CD14-positive monocyte (primary cell): ENCODE results near the gene ASS1. TPM values are rescaled to one million over a fixed set of nuclear protein-coding genes. Genes with fewer than 3 reads are reported as not detected.

Source experiments
- DNase-seq, 3 donors: peaks; one replicate each; pipeline ENCODE4 v3.0.0-alpha.2; 2011 to 2022
- H2AFZ ChIP-seq: 2 replicates; pipeline ENCODE4 v1.6.0; 2012; ENCODE audit warnings: mild to moderate bottlenecking, low read depth, low read length, inconsistent platforms; ENCODE audit not compliant: insufficient read depth, poor library complexity, severe bottlenecking
- H3K27ac ChIP-seq, 2 donors: 1 replicate in 1 of 2; 2 replicates in 1 of 2; pipeline ENCODE4 v1.5.1; 2012 to 2013; ENCODE audit warnings: low read length in 2 of 2, control low read depth in 1 of 2, inconsistent platforms in 1 of 2, low read depth in 1 of 2, mild to moderate bottlenecking in 1 of 2
- H3K27me3 ChIP-seq, 2 donors: one replicate each; pipeline versions ENCODE4 v1.6.0 to v1.6.1; 2011 to 2013; ENCODE audit warnings: low read length in 2 of 2; ENCODE audit not compliant: control insufficient read depth in 2 of 2, insufficient read depth in 2 of 2
- H3K36me3 ChIP-seq, 2 donors: replicated peaks in 1 of 2; 1 replicate in 1 of 2; 2 replicates in 1 of 2; pipeline versions ENCODE4 v1.5.1 to v1.6.1; 2012 to 2013; ENCODE audit warnings: low read length in 2 of 2, control low read depth in 1 of 2, inconsistent platforms in 1 of 2, mild to moderate bottlenecking in 1 of 2; ENCODE audit not compliant: insufficient read depth in 2 of 2, control insufficient read depth in 1 of 2
- H3K4me1 ChIP-seq, 2 donors: 1 replicate in 1 of 2; 2 replicates in 1 of 2; pipeline versions ENCODE4 v1.5.1 to v1.6.1; 2012 to 2013; ENCODE audit warnings: low read length in 2 of 2, control low read depth in 1 of 2, inconsistent platforms in 1 of 2, mild to moderate bottlenecking in 1 of 2, moderate library complexity in 1 of 2; ENCODE audit not compliant: insufficient read depth in 2 of 2, control insufficient read depth in 1 of 2
- H3K4me2 ChIP-seq: replicated peaks from 2 replicates; pipeline ENCODE3; 2012; ENCODE audit warnings: low read length, moderate library complexity, mild to moderate bottlenecking; ENCODE audit not compliant: poor library complexity, severe bottlenecking; ENCODE audit errors: extremely low read depth
- H3K4me3 ChIP-seq, 3 experiments: fragments of 200-600 bp in 1 of 3; sonication (generic) in 1 of 3; replicated peaks in 1 of 3; 1 replicate in 2 of 3; 2 replicates in 1 of 3; pipeline ENCODE4 v1.5.1; 2011 to 2013; ENCODE audit warnings: low read length in 3 of 3, mild to moderate bottlenecking in 3 of 3, control low read depth in 2 of 3, low read depth in 2 of 3, inconsistent platforms in 1 of 3, moderate library complexity in 1 of 3
- H3K79me2 ChIP-seq: 2 replicates; pipeline ENCODE4 v1.6.0; 2012; ENCODE audit warnings: mild to moderate bottlenecking, control low read depth, inconsistent platforms, low read length, moderate library complexity; ENCODE audit not compliant: insufficient read depth
- H3K9ac ChIP-seq: 2 replicates; pipeline ENCODE4 v1.6.0; 2017; ENCODE audit warnings: low read length, mild to moderate bottlenecking; ENCODE audit not compliant: insufficient read depth, poor library complexity, severe bottlenecking
- H3K9me3 ChIP-seq, 2 donors: replicated peaks in 1 of 2; 1 replicate in 1 of 2; 2 replicates in 1 of 2; pipeline versions ENCODE4 v1.5.1 to v1.6.1; 2012 to 2013; ENCODE audit warnings: low read length in 2 of 2, control low read depth in 1 of 2; ENCODE audit not compliant: control insufficient read depth in 1 of 2, insufficient read depth in 1 of 2
- H4K20me1 ChIP-seq: 2 replicates; pipeline ENCODE4 v1.6.0; 2012; ENCODE audit warnings: mild to moderate bottlenecking, low read length, control low read depth, moderate library complexity; ENCODE audit not compliant: insufficient read depth
- H3K27ac Mint-ChIP-seq, 7 donors: one replicate each; pipeline ENCODE4 v1.8.0; 2020; ENCODE audit warnings: mild to moderate bottlenecking in 7 of 7, mixed read lengths in 7 of 7, moderate library complexity in 6 of 7, inconsistent platforms in 2 of 7
- H3K27me3 Mint-ChIP-seq, 3 donors: one replicate each; pipeline ENCODE4 v1.8.0; 2021 to 2022; ENCODE audit warnings: low read depth in 3 of 3, mild to moderate bottlenecking in 3 of 3, mixed read lengths in 3 of 3, moderate library complexity in 3 of 3, inconsistent platforms in 1 of 3
- H3K36me3 Mint-ChIP-seq, 2 donors: one replicate each; pipeline ENCODE4 v1.8.0; 2020; ENCODE audit warnings: mixed read lengths in 2 of 2, inconsistent platforms in 1 of 2, mild to moderate bottlenecking in 1 of 2
- H3K4me1 Mint-ChIP-seq: one replicate; pipeline ENCODE4 v1.8.0; 2020; ENCODE audit warnings: mild to moderate bottlenecking, mixed read lengths
- H3K4me3 Mint-ChIP-seq, 2 donors: one replicate each; pipeline ENCODE4 v1.8.0; 2020; ENCODE audit warnings: mild to moderate bottlenecking in 2 of 2, mixed read lengths in 2 of 2, moderate library complexity in 1 of 2
- H3K9me3 Mint-ChIP-seq, 7 donors: one replicate each; pipeline ENCODE4 v1.8.0; 2020 to 2022; ENCODE audit warnings: mixed read lengths in 7 of 7, mild to moderate bottlenecking in 6 of 7, moderate library complexity in 6 of 7, inconsistent platforms in 2 of 7
- CTCF ChIP-seq: fragments of 200-600 bp; IDR thresholded peaks from one replicate; pipeline ENCODE4 v1.8.0; 2022; ENCODE audit warnings: antibody characterized with exemption, mild to moderate bottlenecking
- WGBS: methylation state at CpG from one replicate; pipeline ENCODE4 v1.1.5; 2013; ENCODE audit warnings: missing lambda C conversion rate; ENCODE audit not compliant: insufficient coverage; 5-methylcytosine and 5-hydroxymethylcytosine counted together
- intact Hi-C, 2 donors: fragments of 100-400 bp; cut with micrococcal nuclease; formaldehyde crosslinking; loops; one replicate each; pipeline versions ENCODE4 v1.15.0 to v1.15.1; 2023
- polyA plus RNA-seq, 3 donors: library from polyadenylated mRNA; depleted of rRNA in 1 of 3; unstranded in 2 of 3; stranded (reverse) in 1 of 3; fragments of 300-500 nt in 2 of 3; fragments of >200 nt in 1 of 3; fragmentation: Illumina TruSeq in 2 of 3; gene quantifications; 1 replicate in 2 of 3; 2 replicates in 1 of 3; pipeline ENCODE4 v1.2.3, GENCODE V29; 2012 to 2021

ASS1 gene
- polyA plus RNA-seq, 3 donors = not detected

DNA sequence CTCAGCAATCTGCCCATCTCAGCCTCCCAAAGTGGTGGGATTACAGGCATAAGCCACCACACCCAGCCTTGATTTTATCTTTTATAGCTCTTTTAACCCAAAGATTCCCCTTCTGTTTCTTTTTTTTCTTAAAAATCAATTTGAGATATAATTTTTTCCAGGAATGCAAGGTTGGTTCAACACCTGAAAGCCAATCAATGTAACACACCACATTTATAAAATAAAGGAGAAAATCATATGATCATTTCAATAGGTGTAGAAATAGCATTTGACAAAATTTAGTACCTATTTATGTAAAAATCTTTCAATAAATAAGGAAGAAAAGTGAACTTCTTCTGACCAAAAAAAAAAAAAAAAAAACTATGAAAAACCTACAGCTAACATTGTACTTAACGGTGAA lies 3.7 kb upstream of the ASS1 start:
- Mint-ChIP-seq H3K27ac (no peak overlapping the region), H3K27me3 (peaks cover 36 to 48% (median 43%) of the 10 kb centered on the region in 3 donors), H3K4me3 (no peak overlapping the region), H3K36me3 (no peaks in the 10 kb centered on the region), H3K9me3 (peaks cover 4 to 27% (median 24%) of the 10 kb centered on the region in 7 donors), H3K4me1 (peaks cover 7% of the 10 kb centered on the region)
- Histone ChIP-seq H3K27ac (no peak overlapping the region), H2AFZ (no peak overlapping the region), H3K4me1 (peaks cover 7 to 18% of the 10 kb centered on the region in 2 donors), H3K79me2 (no peaks in the 10 kb centered on the region), H3K4me2 (no peak overlapping the region), H3K9ac (no peak overlapping the region), H3K9me3 (peaks cover 15 to 16% of the 10 kb centered on the region in 2 donors), H3K36me3 (no peaks in the 10 kb centered on the region), H4K20me1 (no peaks in the 10 kb centered on the region), H3K27me3 (peaks cover 14 to 25% of the 10 kb centered on the region in 2 donors), H3K4me3 (no peak overlapping the region)
- DNase-seq = no peak
- intact Hi-C loops = no loop called here
- WGBS = no CpG with 5 or more reads among the region's 1 CpG
- TF ChIP-seq CTCF = no peak

GRCh38 chr9:130442746-130443455 lies 1.9 kb upstream of the ASS1 start:
- no peaks in the 10 kb centered on the region for H3K36me3 ChIP-seq
- intact Hi-C loops = no loop called here
- H3K27ac Mint-ChIP-seq = no peak overlapping the region
- peaks cover 4 to 27% (median 24%) of the 10 kb centered on the region in 7 donors for H3K9me3 Mint-ChIP-seq
- H3K9me3 ChIP-seq = peaks cover 15 to 16% of the 10 kb centered on the region in 2 donors
- H3K4me2 ChIP-seq = no peak overlapping the region
- no peak overlapping the region for H3K4me3 Mint-ChIP-seq
- H2AFZ ChIP-seq = no peak overlapping the region
- no peak for DNase-seq
- H3K27me3 Mint-ChIP-seq = peaks cover 29 to 40% (median 37%) of the 10 kb centered on the region in 3 donors
- H3K27ac ChIP-seq = no peak overlapping the region
- no peak overlapping the region for H3K4me3 ChIP-seq
- H3K4me1 ChIP-seq = peaks cover 14 to 29% of the 10 kb centered on the region in 2 donors
- H3K9ac ChIP-seq = no peak overlapping the region
- H3K36me3 Mint-ChIP-seq = no peaks in the 10 kb centered on the region
- no peaks in the 10 kb centered on the region for H4K20me1 ChIP-seq
- TF ChIP-seq CTCF = no peak
- no peaks in the 10 kb centered on the region for H3K79me2 ChIP-seq
- WGBS = 95% methylated on average over 5 of the region's 9 CpGs
- peaks cover 14 to 25% of the 10 kb centered on the region in 2 donors for H3K27me3 ChIP-seq
- H3K4me1 Mint-ChIP-seq = peaks cover 20% of the 10 kb centered on the region
